MCF 10A (cell line): ENCODE results near the gene GORASP1. TPM values are rescaled to one million over a fixed set of nuclear protein-coding genes. Genes with fewer than 3 reads are reported as not detected.

ENCODE experiments used
- BruUV-seq: library from RNA; stranded (reverse); fragments of 400-500 nt; replicated peaks from 2 replicates; lab custom pipeline; 2021; lab: Mats Ljungman, UMichigan
- CTCF ChIA-PET: fragments of 300-600 bp; sonication (Branson Sonifier 250); formaldehyde crosslinking; extraction: SDS; loops from one replicate; lab custom pipeline; 2021; ENCODE audit warnings: antibody characterized with exemption, inconsistent platforms; lab: Yijun Ruan, JAX
- POLR2A ChIA-PET: fragments of 300-600, 350-650 bp; sonication (Branson Sonifier 250); formaldehyde crosslinking; extraction: SDS; loops from one replicate; lab custom pipeline; 2020; ENCODE audit warnings: antibody characterized with exemption, inconsistent platforms; lab: Yijun Ruan, JAX
- DNase-seq: peaks from one replicate; pipeline ENCODE4 v3.0.0-alpha.2; 2018; ENCODE audit not compliant: unreplicated experiment
- H3K27ac Mint-ChIP-seq: one replicate; pipeline ENCODE4 v1.8.0; 2022; ENCODE audit warnings: mild to moderate bottlenecking, low read depth, mixed read lengths; ENCODE audit not compliant: unreplicated experiment
- H3K27me3 Mint-ChIP-seq: one replicate; pipeline ENCODE4 v1.8.0; 2022; ENCODE audit warnings: mixed read lengths; ENCODE audit not compliant: insufficient read depth, unreplicated experiment
- H3K36me3 Mint-ChIP-seq: one replicate; pipeline ENCODE4 v1.8.0; 2022; ENCODE audit warnings: mild to moderate bottlenecking, moderate library complexity, mixed read lengths; ENCODE audit not compliant: insufficient read depth, unreplicated experiment
- H3K4me1 Mint-ChIP-seq: one replicate; pipeline ENCODE4 v1.8.0; 2022; ENCODE audit warnings: mixed read lengths; ENCODE audit not compliant: insufficient read depth, unreplicated experiment
- H3K4me3 Mint-ChIP-seq: one replicate; pipeline ENCODE4 v1.8.0; 2022; ENCODE audit warnings: mild to moderate bottlenecking, moderate library complexity, mixed read lengths; ENCODE audit not compliant: unreplicated experiment
- H3K9me3 Mint-ChIP-seq: one replicate; pipeline ENCODE4 v1.8.0; 2022; ENCODE audit warnings: mixed read lengths; ENCODE audit not compliant: unreplicated experiment
- CTCF ChIP-seq: fragments of 200-600 bp; IDR thresholded peaks from one replicate; pipeline ENCODE4 v1.8.0; 2022; ENCODE audit warnings: antibody characterized with exemption, mild to moderate bottlenecking; ENCODE audit not compliant: unreplicated experiment
- intact Hi-C: fragments of 100-400 bp; cut with micrococcal nuclease; formaldehyde crosslinking; loops from 2 replicates; pipeline ENCODE4 v1.14.1; 2022
- total RNA-seq: library from RNA; stranded (reverse); gene quantifications from 2 replicates; pipeline ENCODE4 v1.2.3, GENCODE V29; 2022

GORASP1 gene
- total RNA-seq, 1 experiment from 2014 or later, result 34.4 TPM

- BruUV-seq, result no TSS peak
- no peaks in the 10 kb centered on the region for H3K9me3 Mint-ChIP-seq
- DNase-seq, result no peak
- POLR2A ChIA-PET, result interaction anchor here (1.0 to 2.0 kb wide), 7 partner anchors 9 to 146 kb away, joined by 3 to 8 read pairs (median 5); partner anchors contain the start of genes GORASP1 and TTC21A
- intact Hi-C loops, result no loop called here
- H3K36me3 Mint-ChIP-seq, result peaks cover 47% of the 10 kb centered on the region
- no peak for TF ChIP-seq CTCF
- peak overlapping the region; percentile 59 for H3K27ac Mint-ChIP-seq
- CTCF ChIA-PET, result interaction anchor here (0.7 to 2.2 kb wide), 7 partner anchors 14 to 692 kb away, joined by 3 to 9 read pairs (median 6); partner anchors contain the start of genes GORASP1 and TTC21A
- no peak overlapping the region for H3K4me3 Mint-ChIP-seq
- peaks cover 29% of the 10 kb centered on the region for H3K4me1 Mint-ChIP-seq
- no peaks in the 10 kb centered on the region for H3K27me3 Mint-ChIP-seq
These were observed 34.6 kb upstream of the GORASP1 start for GRCh38 chr3:39142067-39142466.

GRCh38 chr3:39141171-39141995 is 34.0 kb upstream of the GORASP1 start:
- no peaks in the 10 kb centered on the region for H3K27me3 Mint-ChIP-seq
- H3K9me3 Mint-ChIP-seq, result no peaks in the 10 kb centered on the region
- no peak for TF ChIP-seq CTCF
- H3K27ac Mint-ChIP-seq, result peak overlapping the region; percentile 59
- DNase-seq, result peak; percentile 67
- H3K4me1 Mint-ChIP-seq, result peaks cover 22% of the 10 kb centered on the region
- BruUV-seq, result no TSS peak
- peaks cover 41% of the 10 kb centered on the region for H3K36me3 Mint-ChIP-seq
- intact Hi-C loops, result no loop called here
- ChIA-PET CTCF (interaction anchor here (0.5 to 2.2 kb wide), 12 partner anchors 13 to 1887 kb away, joined by 3 to 9 read pairs (median 4); partner anchors contain the start of genes GORASP1 and TTC21A), POLR2A (interaction anchor here (0.6 to 2.0 kb wide), 10 partner anchors 8 to 231 kb away, joined by 3 to 8 read pairs (median 4); partner anchors contain the start of genes GORASP1 and TTC21A)
- no peak overlapping the region for H3K4me3 Mint-ChIP-seq

GRCh38 chr3:39140341-39140971 is 33.0 kb upstream of the GORASP1 start:
- Mint-ChIP-seq H3K36me3 (peaks cover 32% of the 10 kb centered on the region), H3K27me3 (no peaks in the 10 kb centered on the region), H3K27ac (peak overlapping the region; percentile 59), H3K4me1 (peaks cover 17% of the 10 kb centered on the region), H3K9me3 (no peaks in the 10 kb centered on the region), H3K4me3 (no peak overlapping the region)
- POLR2A ChIA-PET, result interaction anchor here (0.5 to 2.0 kb wide), 8 partner anchors 10 to 148 kb away, joined by 3 to 8 read pairs (median 3); no protein-coding TSS in a partner anchor
- intact Hi-C loops, result no loop called here
- no peak for TF ChIP-seq CTCF
- CTCF ChIA-PET, result interaction anchor here (0.6 to 2.2 kb wide), 8 partner anchors 14 to 151 kb away, joined by 3 to 9 read pairs (median 6); partner anchors contain the start of genes GORASP1 and TTC21A
- no peak for DNase-seq
- no TSS peak for BruUV-seq
